Measurements from ENCODE around the gene NTSR1.

Gene NTSR1

GRCh38 chr20:62711703-62712101, 3.1 kb downstream of the NTSR1 start:
- DNase-seq (ENCODE audit: low read depth in 1 of 2, low spot score in 1 of 2), result no peak
- H3K4me3 ChIP-seq (replicated peaks; ENCODE audit: insufficient read depth, low read length), result peak overlapping the region; percentile 69
- no peaks in the 10 kb centered on the region for H3K27me3 ChIP-seq (ENCODE audit: insufficient read depth, poor library complexity, severe bottlenecking)
- H3K27ac ChIP-seq (replicated peaks), result no peak overlapping the region
- TF ChIP-seq POLR2AphosphoS5 (IDR thresholded peaks at IDR 0.05; ENCODE audit: low read depth), result no peak
- no peak for TF ChIP-seq CTCF (IDR thresholded peaks at IDR 0.05; ENCODE audit: insufficient read depth, low read length)
- no peak for TF ChIP-seq REST (IDR thresholded peaks at IDR 0.05; ENCODE audit: insufficient replicate concordance, low read depth)
- TF ChIP-seq SPI1 (IDR thresholded peaks at IDR 0.05; ENCODE audit: borderline replicate concordance, low read depth), result no peak
- no peak for TF ChIP-seq GABPA (IDR thresholded peaks at IDR 0.05; ENCODE audit: low read depth)

GRCh38 chr20:62712606-62713005, 4.0 kb downstream of the NTSR1 start:
- Histone ChIP-seq H3K27me3 (ENCODE audit: insufficient read depth, poor library complexity, severe bottlenecking) (no peaks in the 10 kb centered on the region), H3K4me3 (replicated peaks; ENCODE audit: insufficient read depth, low read length) (no peak overlapping the region), H3K27ac (replicated peaks) (no peak overlapping the region)
- no peak for DNase-seq (ENCODE audit: low read depth in 1 of 2, low spot score in 1 of 2)
- no peak for TF ChIP-seq POLR2AphosphoS5 (IDR thresholded peaks at IDR 0.05; ENCODE audit: low read depth)
- TF ChIP-seq REST (IDR thresholded peaks at IDR 0.05; ENCODE audit: insufficient replicate concordance, low read depth), result no peak
- TF ChIP-seq SPI1 (IDR thresholded peaks at IDR 0.05; ENCODE audit: borderline replicate concordance, low read depth), result no peak
- no peak for TF ChIP-seq CTCF (IDR thresholded peaks at IDR 0.05; ENCODE audit: insufficient read depth, low read length)
- TF ChIP-seq GABPA (IDR thresholded peaks at IDR 0.05; ENCODE audit: low read depth), result no peak

GRCh38 chr20:62714006-62714405, 5.4 kb downstream of the NTSR1 start:
- Histone ChIP-seq H3K27ac (replicated peaks) (no peak overlapping the region), H3K4me3 (replicated peaks; ENCODE audit: insufficient read depth, low read length) (no peak overlapping the region), H3K27me3 (ENCODE audit: insufficient read depth, poor library complexity, severe bottlenecking) (no peaks in the 10 kb centered on the region)
- TF ChIP-seq GABPA (IDR thresholded peaks at IDR 0.05; ENCODE audit: low read depth) (no peak), CTCF (IDR thresholded peaks at IDR 0.05; ENCODE audit: insufficient read depth, low read length) (no peak), POLR2AphosphoS5 (IDR thresholded peaks at IDR 0.05; ENCODE audit: low read depth) (no peak), SPI1 (IDR thresholded peaks at IDR 0.05; ENCODE audit: borderline replicate concordance, low read depth) (no peak), REST (IDR thresholded peaks at IDR 0.05; ENCODE audit: insufficient replicate concordance, low read depth) (no peak)
- no peak for DNase-seq (ENCODE audit: low read depth in 1 of 2, low spot score in 1 of 2)
